ENCODE results near the gene DNAJB8.

DNAJB8 gene

DNA sequence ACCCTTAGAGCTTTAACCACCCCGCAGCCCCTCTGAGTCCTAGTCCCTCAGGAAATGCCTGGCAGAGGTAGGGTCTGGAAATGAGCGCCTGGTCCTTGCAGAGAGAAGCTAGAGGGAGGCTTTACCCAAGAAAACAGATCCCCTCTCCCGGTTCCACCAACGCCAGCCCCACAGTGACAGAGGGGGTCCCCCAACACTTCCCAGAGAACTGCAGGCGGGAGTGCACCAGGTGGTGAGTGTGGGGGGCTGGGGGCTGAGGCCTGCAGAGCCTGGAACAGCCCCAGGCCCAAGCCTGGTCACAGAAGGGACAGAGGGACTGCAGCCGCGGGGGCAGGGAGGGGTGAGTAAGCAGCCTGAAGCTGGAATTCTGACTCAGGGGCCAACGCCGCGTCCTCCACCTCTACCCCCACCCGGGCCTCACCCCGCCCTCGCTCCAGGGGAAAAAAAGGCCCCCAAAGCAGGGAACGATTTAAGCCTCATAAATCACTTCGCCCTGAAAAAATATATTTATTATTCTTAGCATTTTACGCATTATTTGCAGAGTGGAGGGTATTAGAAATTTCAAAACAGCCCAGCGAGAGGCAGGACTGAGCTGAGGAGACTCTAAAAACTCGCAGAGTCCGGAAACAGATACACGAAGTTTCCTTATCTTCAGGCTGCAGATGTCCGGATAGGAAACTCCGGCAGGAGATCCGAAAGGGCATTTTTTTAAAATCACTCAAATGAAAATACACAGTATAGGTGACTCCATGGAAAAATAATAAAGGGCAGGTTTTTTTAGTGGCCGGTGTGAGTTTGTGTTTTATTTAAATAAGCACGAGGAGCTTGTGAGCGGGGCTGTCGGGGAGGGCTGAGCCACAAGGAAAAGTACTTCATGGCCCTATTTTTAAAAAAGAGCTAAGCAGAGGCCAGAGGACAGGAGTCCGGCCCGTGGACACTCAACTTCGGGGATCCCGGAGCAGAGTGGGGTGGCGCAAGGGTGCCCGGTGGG lies 16.3 kb upstream of the DNAJB8 start:
- DNase-seq, result no peak

DNA sequence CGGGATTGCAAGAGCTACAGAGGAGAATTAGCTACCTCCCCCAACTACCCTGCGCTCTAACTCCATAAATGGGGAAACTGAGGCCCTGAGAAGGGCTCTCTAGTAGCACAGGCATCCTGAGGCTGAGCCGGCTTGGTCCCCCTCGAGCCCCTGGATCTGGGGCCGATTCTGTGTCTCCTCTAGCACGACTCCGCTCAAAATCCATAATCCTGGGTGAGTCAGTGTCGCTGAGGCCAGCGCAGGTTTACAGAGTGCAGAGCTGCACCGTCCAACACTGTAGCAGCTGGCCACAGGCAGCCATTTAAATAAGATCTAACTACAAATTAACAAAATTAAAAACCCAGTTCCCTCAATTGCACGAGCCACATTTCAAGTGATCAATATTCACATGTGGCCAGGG lies 15.5 kb upstream of the DNAJB8 start:
- DNase-seq, result no peak

DNA sequence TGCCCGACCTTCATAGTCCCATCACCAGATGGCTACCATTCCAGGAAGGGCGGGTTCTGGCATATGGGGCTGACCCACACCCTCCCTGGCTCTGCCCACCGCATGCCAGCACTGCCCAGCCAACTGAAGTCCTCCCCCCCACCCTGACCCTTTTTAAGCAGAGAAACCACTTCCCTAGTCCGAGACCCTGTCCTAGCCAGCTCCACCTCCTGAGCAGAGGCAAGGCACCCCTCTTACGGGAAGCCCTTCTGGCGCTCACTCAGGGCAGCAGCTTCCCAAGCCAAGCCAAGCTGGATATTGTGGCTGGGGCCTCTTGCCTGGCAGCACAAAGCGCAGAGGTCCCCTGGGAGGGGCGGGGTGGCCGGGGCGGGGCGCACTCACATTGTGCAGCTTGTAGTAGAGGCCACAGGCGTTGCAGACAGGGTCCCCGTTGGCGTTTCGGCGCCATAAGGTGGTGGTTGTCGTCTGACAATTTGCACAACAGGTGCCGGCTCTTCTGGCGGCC lies 14.8 kb upstream of the DNAJB8 start:
- no peak for DNase-seq

DNA sequence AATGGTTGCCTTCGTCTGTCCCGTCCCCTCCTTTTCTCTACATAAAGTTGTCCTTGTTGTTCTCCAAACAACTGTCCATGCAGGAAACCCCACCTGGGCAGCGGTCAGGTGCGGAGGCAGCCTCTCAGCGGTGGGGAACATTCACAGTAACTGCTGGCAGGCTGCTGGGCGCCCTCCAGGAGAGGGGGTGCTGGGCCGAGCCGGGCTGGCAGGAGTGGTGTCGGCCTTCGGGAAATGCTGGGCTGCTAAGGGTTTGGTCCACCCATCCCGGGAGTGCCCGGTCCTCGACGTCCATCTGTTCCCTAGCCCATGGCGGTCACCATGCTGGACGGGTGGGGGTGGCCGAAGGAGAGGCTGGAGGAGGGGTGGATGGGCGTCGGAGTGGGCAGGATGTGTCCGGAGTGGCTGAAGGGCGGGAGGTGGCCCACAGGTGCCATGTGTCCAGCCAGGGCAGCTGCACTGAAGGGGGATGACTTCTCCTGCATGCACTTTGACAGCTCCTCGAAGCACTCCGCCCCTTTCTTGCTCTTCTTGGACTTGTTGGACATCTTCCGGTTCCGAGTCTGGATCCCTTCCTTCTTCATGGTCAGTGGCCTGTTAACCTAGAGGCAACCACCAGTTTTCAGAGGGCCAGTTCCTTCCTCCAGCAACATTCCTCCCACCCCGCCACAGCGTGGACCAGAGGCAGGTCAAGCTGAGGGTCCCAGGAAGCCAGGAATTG lies 14.2 kb upstream of the DNAJB8 start:
- no peak for DNase-seq

DNA sequence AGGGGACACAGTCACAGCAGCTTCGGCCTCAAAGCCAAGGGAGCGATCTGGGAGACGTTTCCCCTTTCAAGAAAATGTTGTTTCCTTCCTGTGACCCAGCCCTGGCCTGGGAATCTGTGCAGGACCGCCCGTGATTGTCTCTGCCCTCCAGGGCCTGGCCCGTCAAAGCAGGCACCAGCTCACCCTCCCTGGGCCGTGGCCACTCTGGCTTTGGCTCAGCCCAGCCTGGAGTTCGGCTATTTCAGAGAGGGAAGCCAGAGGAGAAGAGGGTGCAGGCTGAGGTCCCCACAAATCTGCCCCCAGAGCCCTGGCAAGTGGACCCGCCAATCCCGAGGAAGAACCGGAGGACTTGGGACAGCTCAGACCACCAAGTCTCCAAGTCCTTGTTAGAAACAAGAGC lies 13.6 kb upstream of the DNAJB8 start:
- no peak for DNase-seq

DNA sequence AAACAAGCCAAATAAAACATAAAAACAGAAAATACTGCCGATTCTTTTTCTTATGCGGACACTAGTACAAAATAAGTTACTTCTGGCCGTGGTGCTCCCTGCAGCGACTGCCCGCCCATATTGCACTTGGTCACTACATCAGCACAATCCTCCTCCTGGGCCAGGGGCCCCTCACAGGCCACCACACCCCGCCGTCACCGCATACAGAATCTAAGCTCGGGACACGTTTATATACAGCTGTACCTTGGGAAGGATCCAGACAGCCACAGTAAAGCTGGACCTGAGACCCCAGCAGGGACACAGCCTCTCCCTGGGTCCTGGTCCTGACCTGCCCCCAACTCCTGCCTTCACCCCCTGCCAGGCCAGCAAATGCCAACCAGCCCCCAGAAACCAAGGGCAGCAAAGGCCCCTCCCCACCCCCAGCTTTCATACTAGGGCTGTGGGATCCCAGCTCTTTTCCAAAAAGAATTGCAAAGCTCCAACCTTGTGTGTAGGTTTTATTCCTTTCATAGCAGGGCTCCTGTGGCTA lies 12.9 kb upstream of the DNAJB8 start:
- DNase-seq, result no peak

DNA sequence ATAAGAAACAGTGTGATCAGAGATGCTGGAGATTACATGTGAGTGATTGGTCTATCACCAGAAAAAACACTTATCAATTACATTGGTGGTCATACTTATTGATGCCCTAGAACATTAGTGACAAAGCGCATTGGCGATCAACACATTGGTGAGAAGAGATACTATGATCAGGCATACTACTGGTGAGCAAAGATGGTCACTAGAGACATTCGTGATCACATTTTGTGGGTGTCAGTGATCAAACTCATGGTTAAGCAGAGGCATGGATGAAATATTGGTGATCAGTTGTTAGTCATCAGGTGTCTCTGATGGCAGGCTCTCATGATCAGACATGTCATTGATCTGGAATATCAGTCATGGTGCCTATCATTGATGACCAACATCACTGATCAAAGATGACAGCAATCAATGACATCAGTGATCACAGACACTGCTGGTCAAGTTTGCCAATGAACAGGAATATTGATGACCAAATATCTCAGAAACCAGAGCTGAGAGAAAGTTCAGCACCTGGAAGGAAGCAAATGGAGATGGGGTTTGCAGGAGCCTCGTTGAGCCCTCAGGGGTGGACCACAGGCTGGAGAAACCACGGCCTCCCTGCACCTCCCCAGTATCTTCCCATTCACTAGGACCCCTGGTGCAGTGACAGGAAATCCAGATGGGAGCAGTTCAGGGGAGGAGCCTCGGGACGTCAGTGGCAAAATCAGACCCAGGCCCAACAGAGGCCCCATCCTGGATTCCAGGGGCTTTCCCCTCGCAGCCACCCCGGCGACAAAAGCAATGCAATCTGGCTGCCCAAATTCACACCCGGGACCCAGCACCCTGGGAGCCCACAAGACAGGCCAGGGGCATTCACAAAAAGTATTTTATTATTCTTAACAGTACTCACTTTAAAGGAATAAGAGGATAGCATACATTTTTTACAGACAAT lies 12.2 kb upstream of the DNAJB8 start:
- DNase-seq, result no peak

DNA sequence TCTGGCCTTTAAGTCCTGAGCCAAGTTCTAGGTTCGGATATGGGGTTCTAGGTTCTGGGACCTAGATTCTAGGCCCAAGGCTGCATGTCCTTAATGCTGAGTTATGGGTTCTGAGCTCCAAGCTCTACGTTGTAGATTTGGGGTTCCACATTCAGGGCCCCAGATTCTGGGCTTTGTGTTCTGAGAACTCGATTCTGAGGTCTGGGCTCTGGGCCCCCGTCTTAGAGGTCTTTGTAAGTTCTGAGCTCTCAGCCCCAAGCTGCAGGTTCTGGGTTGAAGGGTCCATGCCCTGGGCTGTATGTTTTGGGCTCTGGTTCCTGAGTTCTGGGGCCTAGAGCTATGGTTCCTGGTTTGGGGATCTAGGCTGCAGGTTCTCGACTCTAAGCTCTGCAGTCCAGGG lies 10.0 kb upstream of the DNAJB8 start:
- DNase-seq, result no peak

DNA sequence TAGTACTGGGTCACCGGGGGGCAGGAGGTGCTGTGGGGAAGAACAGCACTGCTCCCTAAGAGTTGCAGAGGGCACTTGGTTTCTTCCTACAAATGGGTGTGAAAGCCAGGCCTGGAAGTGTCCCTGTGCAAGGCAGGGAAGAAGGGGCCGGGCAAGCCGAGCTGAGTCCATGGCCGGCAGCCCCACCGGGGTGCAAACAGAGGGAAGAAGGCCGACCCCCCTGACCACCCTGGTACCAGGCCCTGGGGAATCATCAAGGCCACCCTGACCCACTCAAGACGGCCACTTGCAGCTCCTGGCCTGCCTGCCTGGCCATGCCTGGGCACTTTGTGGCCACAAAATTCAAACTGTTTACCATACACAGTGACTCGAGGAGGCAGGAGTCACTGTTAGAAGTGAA lies 8.7 kb upstream of the DNAJB8 start:
- no peak for DNase-seq

DNA sequence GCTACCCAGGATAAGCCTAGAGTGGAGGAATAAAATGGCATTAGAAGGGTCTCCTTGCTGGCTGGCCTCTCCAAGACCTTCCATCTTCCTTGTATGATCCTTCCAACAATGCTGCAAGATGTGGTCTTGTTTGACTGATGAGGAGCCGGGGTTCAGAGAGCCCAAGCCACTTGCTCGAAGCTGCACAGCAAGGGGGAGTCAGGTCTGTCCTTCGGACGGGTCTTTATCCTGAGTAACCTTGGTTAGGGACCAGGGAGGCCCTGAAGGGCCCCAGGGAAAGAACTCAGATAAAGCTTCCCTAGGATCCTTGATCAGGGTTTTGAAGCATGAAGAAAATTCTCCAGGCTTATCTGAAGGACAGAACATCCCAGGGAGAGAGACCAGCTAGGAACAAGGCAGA lies 7.0 kb upstream of the DNAJB8 start:
- DNase-seq, result no peak

DNA sequence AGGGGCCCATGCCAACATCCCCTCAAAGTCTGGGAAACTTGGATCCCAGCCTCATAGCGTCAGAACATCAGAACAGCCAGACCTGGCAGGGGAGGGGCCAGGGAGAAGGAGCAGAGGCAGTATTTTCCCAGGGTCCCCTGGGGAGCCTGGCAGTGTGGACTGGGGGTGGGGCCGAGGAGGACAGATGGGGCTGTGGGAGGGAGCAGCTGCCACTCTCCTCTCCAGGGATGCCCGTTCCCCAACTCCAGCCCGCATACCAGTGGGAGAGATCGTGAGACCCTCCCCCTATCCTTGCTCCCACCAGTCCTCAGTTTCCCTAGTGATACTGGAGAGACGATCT lies 6.5 kb upstream of the DNAJB8 start:
- DNase-seq, result no peak

DNA sequence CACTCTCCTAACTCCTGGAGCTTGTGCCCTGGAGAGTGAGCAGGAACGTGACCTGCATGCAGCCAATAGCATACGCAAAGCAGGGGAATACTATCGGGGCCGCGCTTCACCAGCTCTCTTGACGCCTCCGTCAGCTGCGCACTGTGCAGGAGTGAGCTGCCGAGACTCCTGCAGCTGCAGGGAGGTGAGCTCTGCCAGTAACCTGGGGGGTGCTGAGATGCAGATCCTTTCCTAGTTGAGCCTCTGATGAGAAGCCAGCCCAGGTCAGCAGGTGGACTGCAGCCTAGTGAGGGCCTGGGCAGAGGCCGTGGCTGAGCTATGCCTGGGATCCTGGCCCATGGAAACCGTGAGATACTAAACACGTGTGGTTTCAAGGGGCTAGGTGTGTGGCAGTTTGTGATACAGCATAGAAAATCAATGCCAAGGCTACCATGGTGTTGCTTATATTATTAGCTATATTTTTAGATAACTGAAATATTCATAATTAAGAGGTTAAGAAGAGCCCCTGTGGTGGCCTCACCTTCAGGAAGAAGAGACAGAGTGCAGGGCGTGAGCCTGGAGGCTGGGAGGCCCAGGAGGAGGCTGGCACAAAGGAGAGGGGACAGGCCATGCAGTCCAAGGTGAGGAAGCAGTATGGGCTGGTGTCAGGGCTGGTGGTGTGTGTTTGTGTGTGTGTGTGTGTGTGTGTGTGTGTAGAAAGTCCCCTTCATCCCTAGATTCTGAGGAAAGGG lies 5.9 kb upstream of the DNAJB8 start:
- DNase-seq, result no peak

DNA sequence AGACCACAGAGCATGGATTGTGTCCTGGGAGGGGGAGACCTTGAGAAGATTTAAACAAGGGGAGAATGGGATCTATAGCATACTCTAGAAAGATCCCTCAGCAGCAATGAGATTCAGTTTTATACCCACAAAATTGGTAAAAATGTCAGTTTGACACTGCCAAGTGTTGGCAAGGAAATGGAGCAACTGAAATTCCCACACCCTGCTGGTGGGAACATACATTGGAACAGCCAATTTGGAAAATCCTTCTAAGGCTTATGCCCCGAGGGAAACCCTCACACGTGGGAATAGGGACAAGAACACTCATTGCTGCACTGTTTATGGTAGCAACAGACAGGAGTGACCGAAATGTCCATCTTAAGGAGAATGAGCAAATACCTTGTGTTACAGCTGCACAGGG lies 5.0 kb upstream of the DNAJB8 start:
- no peak for DNase-seq

DNA sequence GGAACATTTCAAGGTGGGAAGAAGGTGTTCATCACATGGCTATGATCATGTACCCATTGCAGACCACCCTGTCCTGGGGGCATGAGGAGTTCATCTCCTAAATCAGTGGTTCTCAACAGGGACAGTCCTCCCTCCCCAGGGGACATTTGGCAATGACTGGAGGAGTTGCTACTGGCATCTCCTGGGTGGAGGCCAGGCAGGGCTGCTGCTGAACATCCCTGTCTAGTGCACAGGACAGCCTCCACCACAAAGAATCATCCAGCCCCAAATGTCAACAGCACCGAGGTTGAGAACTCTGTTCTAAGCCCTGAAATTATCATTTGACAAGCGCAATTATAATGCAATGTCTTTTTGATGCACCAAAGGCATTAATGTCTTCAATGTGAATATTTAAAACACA lies 4.4 kb upstream of the DNAJB8 start:
- no peak for DNase-seq

DNA sequence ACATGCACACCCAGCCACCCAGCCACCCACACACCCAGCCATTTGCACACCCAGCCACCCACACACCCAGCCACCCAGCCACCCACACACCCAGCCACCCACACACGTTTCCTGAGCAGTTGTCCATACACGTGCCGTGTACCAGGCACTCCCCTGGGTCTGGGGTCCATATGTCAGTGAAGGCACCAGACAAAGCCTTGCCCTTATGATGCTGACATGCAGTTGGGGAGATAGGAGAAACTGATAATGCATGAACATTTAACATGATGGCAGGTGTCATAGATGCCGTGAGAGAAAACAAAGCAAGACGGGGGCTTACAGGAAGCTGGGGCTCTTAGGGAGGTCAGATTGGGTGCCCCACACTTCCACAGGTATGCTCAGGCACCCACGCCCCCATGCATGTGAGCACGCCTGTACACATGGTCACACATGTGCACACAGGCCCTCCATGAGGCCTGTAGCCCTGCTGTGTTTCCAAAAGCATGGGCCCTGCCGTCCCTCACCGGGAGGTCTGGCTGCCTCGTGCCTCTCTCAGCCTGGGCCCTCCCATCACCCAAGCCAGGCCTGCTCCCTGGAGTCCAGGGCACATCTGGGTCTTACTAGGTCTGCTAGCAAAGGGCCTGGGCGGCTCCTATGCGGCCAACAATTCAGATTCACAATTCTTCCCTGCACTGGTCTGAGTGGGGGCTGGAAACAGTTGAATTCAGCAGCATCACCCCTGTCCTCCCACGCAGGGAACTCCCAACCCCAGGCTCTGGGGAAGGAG lies 3.6 kb upstream of the DNAJB8 start:
- DNase-seq, result no peak

DNA sequence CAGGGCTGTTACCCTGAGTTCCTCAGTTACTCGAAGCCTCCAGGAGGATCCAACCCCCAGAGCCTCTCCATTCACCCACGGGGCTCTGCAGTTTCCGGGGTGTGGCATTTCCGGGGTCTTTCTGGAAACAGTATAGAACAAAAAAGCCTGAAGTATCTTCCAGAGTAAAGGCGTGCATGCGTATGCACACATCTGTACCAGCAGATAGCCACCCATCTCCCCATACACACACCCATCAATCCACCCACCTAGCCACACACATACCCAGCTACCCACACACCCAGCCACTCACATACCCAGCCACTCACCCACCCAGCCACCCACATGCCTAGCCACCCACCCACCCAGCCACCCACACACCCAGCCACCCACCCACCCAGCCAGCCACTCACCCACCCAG lies 2.9 kb upstream of the DNAJB8 start:
- no peak for DNase-seq

DNA sequence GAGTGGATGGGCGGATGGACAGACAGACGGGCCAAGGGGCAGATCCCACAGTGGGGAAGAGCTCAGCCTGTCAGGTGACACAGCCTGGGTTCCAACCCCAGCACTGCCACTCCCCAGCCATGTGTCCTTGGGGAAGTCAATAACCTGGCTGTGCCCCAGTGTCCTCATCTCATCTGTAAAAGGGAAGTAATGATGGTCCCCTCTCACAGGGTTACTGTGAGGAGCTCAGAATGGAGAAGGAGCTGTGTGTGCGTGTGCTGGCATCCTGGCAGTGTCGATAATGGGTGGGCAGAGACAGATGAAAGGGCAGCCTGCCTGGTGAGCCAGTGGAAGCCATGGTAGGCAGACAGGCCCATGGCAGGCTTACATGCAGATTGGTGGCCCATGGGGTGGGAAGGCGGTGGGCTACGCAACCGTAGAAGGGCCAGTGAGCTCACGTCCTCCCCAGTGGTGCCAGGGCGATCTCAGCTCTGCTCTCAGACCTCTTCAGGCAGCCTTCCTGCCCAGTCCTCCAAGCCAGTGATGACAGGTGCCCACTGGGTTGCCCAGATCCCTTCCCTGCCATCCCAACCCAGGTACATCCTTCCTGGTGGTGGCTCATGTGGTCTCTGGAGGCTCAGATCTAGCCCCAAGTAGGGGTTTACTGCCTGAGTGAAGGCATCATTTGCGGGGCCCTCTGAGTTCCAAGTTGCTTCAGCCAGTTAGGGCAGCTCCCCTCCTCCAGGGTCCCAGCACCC lies 2.3 kb upstream of the DNAJB8 start:
- DNase-seq, result no peak

DNA sequence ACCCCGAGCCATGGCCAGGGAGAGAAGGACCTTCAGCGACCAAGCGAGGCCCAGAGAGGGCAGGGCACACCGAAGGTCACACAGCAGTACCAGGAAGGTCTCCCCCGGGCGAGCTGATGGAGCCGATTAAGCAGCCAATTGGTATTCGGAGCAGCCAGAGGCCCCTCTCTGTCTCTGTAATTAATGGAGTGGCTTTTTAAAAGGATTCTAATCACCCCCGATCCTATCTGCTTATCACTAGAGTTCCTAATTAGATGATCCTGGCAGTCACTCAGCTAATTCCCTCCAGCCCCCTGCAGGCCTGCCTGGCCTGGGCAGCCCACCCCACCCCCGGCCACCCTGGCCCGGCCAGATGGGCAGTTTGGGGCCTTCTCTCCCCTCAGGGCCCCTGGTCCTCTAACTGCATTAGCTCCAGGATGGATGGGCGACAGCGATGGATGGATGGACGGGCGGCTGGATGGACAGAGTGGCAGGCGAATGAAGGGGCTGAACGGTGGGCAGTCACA lies 1.6 kb upstream of the DNAJB8 start:
- DNase-seq, result no peak

DNA sequence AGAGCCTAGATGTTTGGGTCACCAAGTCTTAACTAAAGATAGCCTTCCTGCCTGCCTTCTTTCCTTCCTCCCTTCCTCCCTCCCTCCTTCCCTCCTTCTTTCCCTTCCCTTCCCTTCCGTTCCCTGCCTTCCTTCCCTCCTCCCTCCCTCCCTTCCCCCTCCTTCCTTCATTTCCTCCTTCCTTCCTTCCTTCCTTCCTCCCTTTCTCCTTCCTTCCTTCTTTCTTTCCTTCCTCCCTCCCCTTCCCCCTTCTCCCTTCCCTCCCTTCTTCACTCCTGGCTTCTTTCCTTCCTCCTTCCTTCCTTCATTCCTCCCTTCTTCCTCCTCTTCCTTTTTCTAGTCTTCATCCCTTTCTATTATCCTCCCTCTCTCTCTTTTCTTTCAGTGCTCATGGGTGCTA lies 2.0 kb downstream of the DNAJB8 start:
- DNase-seq, result no peak

DNA sequence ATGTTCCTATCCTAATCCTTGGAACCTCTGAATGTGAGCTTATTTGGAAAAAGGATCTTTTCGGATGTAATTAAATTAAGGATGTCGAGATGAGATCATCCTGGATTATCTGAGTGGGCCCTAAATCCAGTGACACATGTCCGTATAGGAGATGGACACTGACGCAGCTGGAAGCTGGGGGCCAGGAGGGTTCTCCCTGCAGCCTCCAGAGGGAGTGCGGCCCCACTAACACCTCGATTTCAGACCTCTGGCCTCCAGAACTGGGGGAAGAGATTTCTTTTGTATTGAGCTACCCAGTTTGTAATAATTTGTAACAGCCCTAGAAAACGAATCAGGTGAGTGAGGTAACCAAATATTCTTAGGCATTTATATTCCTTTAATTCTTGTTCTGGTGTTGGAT lies 2.5 kb downstream of the DNAJB8 start:
- no peak for DNase-seq

Data from activated CD8-positive, alpha-beta memory T cell treated with anti-CD3 and anti-CD28 coated beads, Interleukin-2, amount 50 U/mL, for 48 hours (primary cell).